NCI-H1417 treated with DMSO at 0.1 percent for 48 hours (cell line): ENCODE results near the gene LEMD2.

Experiments
- DNase-seq: peaks from one replicate; lab custom pipeline; 2025; lab: John Stamatoyannopoulos, UW

LEMD2 gene

GRCh38 chr6:33756211-33756954 is 32.5 kb downstream of the LEMD2 start:
- no peak for DNase-seq

DNA sequence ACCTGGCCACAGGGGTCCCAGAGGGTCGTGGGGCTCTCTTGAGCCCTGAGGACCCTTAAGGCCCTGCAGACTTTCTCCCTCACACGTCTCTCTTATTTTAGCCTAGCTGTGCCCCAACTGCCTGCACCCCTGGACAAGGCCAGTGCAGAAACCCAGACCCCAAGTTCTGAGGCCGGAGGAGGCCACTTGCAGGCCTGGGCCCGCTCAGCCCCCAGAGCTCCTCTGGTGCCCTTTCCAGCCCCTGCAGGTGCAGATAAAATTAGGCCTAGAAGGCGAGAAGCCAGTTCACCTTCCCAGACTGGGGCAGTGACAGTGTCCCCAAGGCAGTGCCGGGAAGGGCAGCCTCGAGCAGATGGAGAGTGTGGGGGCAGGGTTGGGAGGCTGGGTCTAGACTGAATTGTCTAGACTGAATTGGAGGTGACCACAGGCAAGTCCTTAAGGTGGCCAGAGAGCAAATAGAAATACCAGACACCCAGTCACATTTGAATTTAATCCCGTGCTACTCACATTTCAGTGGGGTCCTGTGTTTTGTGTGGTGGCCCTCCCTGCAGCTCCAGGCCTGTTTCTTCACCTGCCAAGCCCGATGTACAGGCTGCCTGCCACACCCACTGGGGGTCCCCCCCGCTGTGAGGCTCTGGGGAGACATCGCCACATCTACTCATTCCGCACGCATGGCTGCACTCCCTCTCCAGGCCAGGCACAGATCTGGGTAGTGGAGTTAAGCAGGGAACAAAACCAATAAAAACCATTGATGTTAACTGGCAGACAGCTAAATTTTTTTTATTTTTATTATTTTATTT is 33.7 kb downstream of the LEMD2 start:
- peak; percentile 25 for DNase-seq

GRCh38 chr6:33754222-33754621 is 34.7 kb downstream of the LEMD2 start:
- DNase-seq: no peak

DNA sequence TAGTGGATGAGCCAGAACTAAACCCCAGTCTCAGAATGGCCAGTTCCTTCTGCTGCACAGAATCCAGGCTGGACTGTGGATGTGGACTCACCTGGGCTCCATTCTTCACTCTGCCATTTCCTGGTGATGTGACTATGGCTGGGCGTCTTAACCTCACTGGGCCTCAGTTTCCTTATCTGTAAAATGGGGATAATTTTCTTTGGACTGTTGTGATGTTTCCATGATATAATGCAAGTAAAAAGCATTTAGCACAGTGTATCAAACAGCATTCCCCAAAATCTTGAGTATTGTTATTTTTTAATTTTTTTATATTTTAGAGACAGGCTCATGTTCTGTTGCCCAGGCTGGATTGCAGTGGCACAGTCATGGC is 36.3 kb downstream of the LEMD2 start:
- DNase-seq: no peak

GRCh38 chr6:33751771-33752645 is 36.9 kb downstream of the LEMD2 start:
- no peak for DNase-seq

GRCh38 chr6:33750244-33750991 is 38.5 kb downstream of the LEMD2 start:
- no peak for DNase-seq

- DNase-seq: no peak
Measured at GRCh38 chr6:33749401-33749800, 39.5 kb downstream of the LEMD2 start.

- no peak for DNase-seq
Measured at GRCh38 chr6:33748841-33749240, 40.1 kb downstream of the LEMD2 start.

GRCh38 chr6:33747823-33748222 is 41.1 kb downstream of the LEMD2 start:
- DNase-seq: no peak

- DNase-seq: no peak
Measured at GRCh38 chr6:33746651-33747100, 42.3 kb downstream of the LEMD2 start, which contains the start of gene IP6K3. IP6K3 (minus strand) TSS chr6:33746905; CDS start chr6:33735476, 11,429 bp downstream.

DNA sequence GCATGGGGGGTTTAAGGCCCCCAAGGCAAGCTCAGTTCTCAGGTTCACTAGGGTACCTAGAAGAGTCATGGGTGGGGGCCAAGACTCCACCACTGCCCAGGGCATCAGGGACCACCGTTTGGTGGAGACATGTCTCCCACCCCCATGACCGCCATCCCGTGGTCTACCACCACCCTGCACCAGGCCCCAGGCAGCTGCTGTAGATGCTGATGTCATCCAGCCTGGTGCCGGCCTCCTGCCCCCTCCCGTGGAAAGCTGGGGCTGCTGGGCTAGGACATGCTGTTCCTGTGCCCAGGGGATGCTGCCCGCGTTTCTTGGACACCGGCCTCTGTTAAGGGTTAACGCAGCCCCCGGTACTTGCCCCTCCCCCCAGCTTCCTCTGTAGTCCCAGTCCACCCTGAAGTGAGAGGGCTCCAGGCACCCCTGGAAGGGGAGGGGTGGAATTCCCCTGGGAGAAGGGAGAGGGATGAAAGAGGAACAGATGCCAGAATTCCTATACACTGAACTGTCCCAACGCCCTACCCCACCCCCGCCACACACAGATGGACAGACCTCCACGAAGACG is 42.8 kb downstream of the LEMD2 start:
- no peak for DNase-seq

- DNase-seq: no peak
Measured at GRCh38 chr6:33745548-33745947, 43.4 kb downstream of the LEMD2 start.

DNA sequence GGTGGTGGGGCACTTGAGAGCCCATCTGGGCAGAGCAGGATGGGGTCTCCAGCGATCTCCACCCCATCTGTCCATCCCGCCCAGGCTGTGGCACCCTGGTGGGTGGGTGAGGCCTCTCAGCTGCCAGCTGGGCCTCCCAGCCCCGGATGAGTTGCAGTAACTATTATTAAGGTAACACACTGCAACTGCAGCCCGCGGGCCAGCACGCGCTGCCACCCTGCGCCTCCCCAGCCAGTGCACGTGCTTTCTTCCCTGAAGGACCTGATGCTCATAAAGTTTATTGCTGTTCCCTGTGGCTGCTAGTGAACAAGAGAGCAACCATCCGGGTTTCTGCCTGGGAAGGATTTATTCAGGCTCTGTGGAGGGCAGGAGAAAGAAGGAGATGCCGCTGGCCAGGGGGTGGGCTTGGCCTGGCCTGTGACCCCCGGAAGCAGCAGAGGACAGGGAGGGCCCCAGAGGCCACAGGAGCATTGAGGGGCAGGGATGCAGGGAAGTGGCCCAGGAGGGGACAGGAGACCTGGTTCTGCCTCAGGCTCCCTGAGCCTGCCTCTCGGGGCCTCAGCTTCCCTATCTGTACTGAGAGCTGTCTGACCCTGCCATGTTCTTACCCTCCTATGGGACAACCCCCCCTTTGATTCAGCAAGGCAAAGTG is 43.9 kb downstream of the LEMD2 start:
- no peak for DNase-seq

GRCh38 chr6:33744001-33744848 is 44.7 kb downstream of the LEMD2 start:
- peak; percentile 49 for DNase-seq

GRCh38 chr6:33742837-33743236 is 46.1 kb downstream of the LEMD2 start:
- no peak for DNase-seq

- DNase-seq: no peak
Measured at GRCh38 chr6:33742092-33742491, 46.8 kb downstream of the LEMD2 start.

DNA sequence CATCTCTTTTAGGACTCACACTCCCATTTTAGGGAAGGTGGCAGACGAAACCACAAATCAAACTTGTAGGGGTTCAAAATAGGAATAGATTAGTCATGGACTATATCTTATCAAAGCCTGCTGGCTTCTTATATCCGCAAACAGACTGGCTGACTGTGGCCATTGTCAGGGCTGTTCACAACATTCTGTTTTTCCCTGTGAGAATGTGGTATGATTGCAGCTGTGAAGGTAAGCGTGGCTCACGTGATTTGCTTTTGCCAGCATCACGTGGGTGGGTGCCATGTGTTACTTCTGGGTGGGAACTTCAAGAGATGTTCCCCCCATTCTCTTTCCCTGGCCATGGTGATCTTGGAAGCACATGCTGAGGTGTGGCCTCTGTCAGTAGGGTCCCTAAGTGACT is 48.1 kb downstream of the LEMD2 start:
- DNase-seq: no peak

GRCh38 chr6:33740204-33740608 is 48.7 kb downstream of the LEMD2 start:
- no peak for DNase-seq

GRCh38 chr6:33739571-33739970 is 49.4 kb downstream of the LEMD2 start:
- no peak for DNase-seq

GRCh38 chr6:33738879-33739278 is 50.1 kb downstream of the LEMD2 start:
- no peak for DNase-seq
